ENCODE measurements around the gene ADIPOR2.

GRCh38 chr12:1692226-1692625 lies 1.4 kb downstream of the ADIPOR2 start:
- TF ChIP-seq CTCF (IDR thresholded peaks at IDR 0.05) (no peak), POLR2A (IDR thresholded peaks at IDR 0.05) (no peak), EP300 (IDR thresholded peaks at IDR 0.05) (no peak)

Data from stomach (tissue), 4 donors.